GM11168 (cell line): ENCODE results near the gene CGB1.
"Not testable (repeated sequence)": the region's sequence is repeated elsewhere in the genome, so short reads cannot be mapped to it uniquely, and the experiment has no call there.

Source experiments
- in situ Hi-C: fragments of 300-500 bp; cut with MboI; formaldehyde crosslinking; loops from one replicate; pipeline ENCODE4 v1.12.0; 2022; ENCODE audit warnings: low sequenced_read_pairs; ENCODE audit not compliant: unreplicated experiment

CGB1 gene

DNA sequence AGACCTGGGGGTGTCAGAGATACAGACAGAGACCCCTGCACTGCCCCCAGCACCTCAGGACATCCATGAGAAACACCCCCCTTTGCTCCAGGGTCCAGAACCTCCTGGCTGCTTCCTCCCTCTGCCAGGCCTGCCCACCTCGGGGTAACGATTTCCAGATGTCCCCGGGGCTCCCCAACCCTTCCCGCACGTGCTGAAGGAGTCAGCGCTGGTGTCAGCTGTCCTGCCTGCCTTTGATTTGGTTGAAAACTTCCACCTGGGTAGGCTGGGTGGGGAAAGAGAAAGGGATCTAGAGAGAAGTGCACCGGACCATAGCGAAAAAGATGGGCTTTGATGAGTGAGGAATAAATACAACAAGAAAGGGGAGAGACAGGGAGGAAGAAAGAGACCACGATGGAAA is 22.4 kb upstream of the CGB1 start:
- in situ Hi-C loops, result no loop called here

DNA sequence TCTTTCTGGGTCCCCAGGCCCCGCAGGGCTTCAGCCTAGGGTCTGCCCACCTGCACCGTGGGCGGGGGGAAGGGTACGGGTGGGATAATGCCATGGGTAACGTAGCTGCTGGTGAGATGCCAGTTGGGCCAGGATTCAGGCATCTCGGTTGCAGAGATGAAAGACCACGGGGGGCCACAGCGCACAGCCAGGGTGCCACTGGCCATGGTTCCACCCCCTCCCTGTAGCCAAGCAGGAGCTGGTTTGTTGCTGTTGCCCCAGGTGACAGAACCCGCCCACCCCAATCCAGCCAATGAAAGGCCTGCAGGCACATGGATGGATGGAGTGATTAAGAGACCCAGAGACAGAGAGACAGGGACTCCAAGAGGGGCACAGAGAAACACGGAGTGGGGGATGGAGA is 21.9 kb upstream of the CGB1 start:
- in situ Hi-C loops, result no loop called here

DNA sequence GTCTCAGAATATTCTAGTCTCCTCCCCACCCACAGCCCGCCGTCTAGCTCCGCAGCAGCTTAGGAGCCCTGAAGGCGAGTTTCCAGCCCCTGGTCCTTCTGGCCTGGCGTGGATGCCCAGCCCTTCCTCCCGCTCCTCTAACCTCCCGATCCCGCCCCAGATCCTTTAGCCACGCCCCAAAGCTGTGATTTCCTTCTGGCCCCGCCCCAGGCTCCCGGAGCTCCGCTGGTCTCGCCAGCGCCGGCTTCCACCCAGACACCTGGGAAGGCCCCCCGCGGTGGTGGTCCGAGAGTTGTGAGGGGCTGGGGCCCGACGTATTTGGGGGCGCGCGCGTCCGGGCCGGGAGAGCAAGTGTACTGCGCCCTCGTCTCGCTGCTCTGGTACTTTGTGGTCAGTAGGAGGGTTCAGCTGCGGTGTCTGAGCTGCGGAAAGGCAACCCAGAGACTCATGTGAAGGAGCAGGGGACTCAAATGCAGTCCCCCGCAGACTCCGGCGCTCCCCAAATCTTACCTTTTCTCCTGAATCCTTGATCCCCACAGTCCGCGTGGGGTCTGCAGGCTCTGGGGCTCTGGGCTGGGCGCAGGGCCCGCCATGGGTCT is 21.0 kb upstream of the CGB1 start, which contains the start of gene CGB7:
Gene CGB7 (minus strand): TSS at position 114 of the 599 bp plus-strand sequence. CDS start 2,374 bp downstream, outside the sequence.
- in situ Hi-C loops, result no loop called here

DNA sequence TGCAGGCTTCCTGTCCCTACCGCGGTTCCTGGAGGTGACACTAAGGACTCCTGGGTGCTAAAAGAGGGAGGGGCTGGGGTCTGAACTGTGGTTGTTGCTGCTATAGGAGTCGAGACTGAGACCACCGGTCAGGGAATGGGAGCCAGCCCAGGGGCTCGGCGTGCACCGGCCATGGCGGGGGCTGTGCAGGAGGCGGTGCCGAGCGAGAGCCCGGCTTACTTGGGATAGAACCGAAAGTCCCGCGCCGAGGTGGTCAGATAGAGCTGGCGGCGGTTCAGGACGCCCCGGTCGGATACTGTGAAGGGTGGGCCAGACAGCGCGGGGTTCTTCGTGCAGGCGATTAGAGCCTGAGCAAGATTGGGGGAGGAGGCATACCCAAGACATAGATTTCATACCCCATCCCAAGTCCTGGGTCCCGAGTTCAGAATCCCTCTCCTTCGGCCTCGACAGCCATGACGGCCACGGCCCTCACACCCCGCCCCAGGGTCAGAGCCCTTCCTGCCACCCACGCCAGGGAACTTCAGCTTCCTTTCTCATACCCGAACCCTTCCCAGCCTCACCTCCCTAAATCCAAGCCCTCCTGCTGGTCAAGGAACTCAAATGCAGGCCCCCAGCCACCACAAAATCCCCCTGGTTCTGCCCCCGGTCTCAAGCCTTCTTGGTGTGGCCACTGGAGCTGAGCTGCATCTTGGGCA is 20.4 kb upstream of the CGB1 start:
- in situ Hi-C loops, result not testable (repeated sequence)

DNA sequence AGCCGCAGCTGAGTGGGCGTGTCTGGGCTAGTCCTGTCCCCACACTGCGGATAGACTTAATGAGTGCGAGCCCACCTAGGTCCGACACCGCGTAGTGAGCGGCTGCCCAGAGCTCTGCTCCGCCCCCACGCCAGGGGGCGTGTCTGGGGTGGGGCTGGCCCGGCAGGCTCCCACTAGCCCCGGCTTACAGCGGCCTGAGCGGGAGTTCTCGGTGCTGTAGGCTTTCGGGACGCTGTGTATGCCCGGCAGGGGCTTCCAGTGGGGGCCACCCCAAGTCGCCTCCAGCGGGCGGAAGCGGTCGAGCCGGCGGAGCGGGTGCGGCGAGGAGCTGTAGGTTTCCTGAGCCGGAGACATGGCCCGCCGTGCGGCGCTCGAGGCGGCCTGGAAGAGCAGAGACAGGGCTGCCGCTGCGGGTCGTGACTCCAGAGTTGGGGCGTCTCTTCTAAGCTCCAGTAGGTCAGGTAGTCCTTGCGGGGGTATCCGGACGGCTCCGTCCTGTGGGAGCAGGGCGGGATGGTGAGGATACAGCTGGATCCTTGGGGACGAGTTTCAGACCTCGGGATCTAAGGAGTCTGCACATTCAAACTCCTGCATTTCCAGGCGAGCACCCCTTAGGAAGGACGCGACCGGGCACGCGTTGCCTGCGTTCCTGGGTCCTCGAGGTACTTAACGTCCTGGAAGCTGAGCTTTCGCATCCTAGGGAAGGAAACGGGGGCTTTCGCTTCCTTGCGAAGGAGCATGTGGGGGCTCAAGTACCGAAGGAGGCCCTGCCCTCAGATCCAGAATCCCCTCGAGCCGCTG is 19.6 kb upstream of the CGB1 start:
- in situ Hi-C loops, result no loop called here

DNA sequence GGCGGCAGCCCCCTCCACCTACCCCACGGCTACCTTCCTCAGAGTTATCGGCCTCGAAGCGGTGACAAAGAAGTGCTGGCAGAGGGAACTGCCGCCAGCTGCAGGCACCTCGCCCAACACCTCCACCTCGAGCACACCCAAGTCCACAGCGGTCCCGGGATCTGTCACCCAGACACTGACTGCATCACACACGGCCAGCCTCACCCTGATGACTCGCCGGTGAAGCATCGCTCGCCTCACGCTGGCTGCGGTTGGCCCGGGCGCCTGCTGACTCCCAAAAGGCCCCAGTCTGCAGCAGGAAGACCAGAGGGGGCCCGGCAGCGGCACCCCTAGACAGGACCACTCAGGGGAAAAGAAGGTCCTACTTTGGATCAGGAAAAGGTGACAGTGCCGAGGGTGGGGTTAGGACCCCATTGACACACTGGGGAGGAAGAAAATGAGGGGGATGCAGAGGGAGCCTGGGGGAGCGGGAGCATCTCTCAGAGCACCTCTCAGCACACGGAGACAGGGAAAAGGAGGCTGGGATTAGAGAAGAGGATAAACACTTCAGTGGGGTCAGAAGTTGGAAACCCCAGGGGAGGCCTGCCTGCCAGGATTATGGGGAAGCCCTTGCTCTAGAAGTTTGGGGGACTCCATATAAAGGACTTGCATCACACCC is 13.8 kb upstream of the CGB1 start:
- in situ Hi-C loops, result not testable (repeated sequence)

DNA sequence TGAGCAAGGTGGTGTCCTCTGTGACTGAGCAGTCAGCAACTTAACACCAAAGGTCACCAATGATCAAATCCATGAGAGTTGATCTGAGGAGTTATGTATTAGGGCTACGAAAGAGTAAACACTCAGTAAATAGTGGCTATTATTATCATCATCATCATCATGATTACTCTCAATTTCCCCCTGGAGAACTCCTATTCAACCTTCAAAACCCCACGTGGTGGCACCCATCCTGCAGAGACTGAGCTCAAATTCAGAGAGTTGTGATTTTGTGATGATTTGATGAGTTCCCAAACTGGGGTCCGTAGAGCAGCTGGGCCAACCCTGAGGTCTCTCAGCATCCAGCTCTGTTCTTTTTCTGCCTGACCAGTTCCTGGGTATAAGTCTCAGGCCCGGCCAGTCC is 13.1 kb upstream of the CGB1 start:
- in situ Hi-C loops, result not testable (repeated sequence)

DNA sequence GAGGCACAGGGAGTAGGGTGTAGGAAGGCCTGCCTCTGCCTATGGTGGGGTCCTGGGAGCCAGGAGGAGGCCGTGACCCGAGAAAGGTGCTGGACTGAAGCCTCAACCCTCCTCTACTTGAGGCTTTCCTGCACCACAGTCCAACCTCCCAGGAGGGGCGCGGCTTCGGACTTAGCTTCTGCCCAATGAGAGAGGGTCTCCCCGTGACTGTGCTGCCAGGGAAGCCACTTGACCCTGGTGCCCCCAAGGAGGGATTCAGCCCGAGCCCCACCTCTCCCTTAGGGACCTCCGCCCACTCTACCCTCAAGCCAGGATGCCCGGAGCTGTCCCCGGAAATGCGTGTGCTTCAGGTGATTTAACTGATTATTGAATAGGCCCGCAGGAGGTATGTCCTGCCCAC is 12.3 kb upstream of the CGB1 start, which contains the start of gene CGB8:
Gene CGB8 (minus strand): TSS at position 101 of the 400 bp plus-strand sequence. CDS start 372 bp downstream, outside the sequence.
- in situ Hi-C loops, result not testable (repeated sequence)

DNA sequence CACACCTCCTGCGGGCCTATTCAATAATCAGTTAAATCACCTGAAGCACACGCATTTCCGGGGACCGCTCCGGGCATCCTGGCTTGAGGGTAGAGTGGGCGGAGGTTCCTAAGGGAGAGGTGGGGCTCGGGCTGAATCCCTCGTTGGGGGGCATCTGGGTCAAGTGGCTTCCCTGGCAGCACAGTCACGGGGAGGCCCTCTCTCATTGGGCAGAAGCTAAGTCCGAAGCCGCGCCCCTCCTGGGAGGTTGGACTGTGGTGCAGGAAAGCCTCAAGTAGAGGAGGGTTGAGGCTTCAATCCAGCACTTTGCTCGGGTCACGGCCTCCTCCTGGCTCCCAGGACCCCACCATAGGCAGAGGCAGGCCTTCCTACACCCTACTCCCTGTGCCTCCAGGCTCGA is 6.9 kb upstream of the CGB1 start, which contains the start of gene CGB5:
Gene CGB5 (plus strand): TSS at position 301 of the 400 bp plus-strand sequence. CDS start 362 bp downstream, outside the sequence.
- in situ Hi-C loops, result not testable (repeated sequence)

DNA sequence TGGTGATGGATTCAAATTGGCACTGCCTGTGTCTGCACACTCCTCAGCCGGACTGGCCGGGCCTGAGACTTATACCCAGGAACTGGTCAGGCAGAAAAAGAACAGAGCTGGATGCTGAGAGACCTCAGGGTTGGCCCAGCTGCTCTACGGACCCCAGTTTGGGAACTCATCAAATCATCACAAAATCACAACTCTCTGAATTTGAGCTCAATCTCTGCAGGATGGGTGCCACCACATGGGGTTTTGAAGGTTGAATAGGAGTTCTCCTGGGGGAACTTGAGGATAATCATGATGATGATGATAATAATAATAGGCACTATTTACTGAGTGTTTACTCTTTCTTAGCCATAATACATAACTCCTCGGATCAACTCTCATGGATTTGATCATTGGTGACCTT is 6.0 kb upstream of the CGB1 start:
- in situ Hi-C loops, result not testable (repeated sequence)

DNA sequence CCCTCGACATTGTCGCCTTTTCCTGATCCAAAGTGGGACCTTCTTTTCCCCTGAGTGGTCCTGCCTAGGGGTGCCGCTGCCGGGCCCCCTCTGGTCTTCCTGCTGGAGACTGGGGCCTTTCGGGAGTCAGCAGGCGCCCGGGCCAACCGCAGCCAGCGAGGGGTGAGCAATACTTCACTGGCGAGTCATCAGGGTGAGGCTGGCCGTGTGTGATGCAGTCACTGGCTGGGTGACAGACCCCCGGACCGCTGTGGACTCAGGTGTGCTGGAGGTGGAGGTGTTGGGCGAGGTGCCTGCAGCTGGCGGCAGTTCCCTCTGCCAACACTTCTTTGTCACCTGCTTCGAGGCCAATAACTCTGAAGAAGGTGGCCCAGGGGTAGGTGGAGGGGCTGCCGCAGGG is 5.5 kb upstream of the CGB1 start:
- in situ Hi-C loops, result no loop called here

DNA sequence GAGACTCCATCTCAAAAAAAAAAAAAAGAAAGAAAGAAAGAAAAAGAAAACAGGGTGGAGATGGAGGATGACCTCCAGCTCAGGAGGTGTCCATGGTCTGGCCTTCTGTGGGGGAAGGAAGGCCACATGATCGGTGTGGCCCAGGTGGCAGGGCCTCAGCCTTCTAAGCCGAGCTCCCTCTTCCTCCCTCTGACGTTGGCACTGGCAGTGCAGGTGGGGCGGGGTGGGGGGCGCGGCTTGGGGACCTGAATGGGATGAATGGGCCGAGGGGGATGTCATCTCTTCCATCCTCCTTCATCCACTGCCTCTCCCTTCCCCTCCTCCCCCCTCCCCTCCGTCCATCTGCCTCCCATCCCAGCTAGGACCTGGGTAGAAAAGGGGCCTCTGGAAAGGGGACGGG is 3.0 kb upstream of the CGB1 start:
- in situ Hi-C loops, result not testable (repeated sequence)

DNA sequence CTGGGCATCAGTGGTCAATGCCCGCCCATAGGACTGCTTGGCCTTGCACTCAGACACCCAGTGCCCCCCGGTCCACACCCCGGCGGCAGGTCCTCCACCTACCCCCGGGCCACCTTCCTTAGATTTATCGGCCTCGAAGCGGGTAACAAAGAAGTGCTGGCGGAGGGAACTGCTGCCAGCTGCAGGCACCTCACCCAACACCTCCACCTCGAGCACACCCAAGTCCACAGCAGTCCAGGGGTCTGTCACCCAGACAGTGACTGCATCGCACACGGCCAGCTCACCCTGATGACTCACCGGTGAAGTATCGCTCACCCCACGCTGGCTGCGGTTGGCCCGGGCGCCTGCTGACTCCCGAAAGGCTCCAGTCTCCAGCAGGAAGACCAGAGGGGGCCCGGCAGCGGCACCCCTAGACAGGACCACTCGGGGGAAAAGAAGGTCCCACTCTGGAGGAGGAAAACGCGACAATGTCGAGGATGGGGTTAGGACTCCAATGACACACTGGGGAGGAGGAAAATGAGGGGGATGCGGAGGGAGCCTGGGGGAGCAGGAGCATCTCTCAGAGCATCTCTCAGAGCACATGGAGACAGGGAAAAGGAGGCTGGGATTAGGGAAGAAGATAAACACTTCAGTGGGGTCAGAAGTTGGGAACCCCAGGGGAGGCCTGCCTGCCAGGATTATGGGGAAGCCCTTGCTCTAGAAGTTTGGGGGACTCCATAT is 2.0 kb upstream of the CGB1 start:
- in situ Hi-C loops, result not testable (repeated sequence)

DNA sequence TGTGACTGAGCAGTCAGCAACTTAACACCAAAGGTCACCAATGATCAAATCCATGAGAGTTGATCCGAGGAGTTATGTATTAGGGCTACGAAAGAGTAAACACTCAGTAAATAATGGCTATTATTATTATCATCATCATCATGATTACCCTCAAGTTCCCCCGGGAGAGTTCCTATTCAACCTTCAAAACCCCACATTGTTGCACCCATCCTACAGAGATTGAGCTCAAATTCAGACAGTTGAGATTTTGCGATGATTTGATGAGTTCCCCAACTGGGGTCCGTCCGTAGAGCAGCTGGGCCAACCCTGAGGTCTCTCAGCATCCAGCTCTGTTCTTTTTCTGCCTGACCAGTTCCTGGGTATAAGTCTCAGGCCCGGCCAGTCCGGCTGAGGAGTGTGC is 1.4 kb upstream of the CGB1 start:
- in situ Hi-C loops, result not testable (repeated sequence)

DNA sequence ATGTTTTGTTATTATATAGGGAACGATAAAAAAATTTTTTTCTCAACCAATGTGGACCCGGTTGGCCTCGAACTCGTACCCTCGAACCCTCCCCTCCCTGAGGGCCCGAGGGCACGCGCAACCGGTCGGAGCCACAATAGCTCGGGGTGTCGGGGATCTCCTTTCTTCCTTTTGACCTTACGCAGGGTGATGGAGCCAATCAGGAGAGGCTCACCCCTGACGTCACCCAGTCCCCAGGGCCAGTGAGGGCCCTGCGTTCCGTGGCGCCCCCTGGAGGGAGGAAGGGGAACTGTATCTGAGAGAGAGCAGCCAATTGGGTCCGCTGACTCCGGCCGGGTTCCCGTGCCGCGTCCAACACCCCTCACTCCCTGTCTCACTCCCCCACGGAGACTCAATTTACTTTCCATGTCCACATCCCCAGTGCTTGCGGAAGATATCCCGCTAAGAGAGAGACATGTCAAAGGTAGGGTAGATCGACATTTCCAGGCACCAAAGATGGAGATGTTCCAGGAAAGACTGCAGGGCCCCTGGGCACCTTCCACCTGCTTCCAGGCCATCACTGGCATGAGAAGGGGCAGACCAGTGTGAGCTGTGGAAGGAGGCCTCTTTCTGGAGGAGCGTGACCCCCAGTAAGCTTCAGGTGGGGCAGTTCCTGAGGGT is 4.9 kb downstream of the CGB1 start, which contains the start of gene CGB2:
Gene CGB2 (plus strand): TSS at position 249 of the 660 bp plus-strand sequence. CDS start 206 bp downstream, at position 455.
- in situ Hi-C loops, result not testable (repeated sequence)

DNA sequence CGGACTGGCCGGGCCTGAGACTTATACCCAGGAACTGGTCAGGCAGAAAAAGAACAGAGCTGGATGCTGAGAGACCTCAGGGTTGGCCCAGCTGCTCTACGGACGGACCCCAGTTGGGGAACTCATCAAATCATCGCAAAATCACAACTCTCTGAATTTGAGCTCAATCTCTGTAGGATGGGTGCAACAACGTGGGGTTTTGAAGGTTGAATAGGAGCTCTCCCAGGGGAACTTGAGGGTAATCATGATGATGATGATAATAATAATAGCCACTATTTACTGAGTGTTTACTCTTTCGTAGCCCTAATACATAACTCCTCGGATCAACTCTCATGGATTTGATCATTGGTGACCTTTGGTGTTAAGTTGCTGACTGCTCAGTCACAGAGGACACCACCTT is 6.4 kb downstream of the CGB1 start:
- in situ Hi-C loops, result not testable (repeated sequence)

DNA sequence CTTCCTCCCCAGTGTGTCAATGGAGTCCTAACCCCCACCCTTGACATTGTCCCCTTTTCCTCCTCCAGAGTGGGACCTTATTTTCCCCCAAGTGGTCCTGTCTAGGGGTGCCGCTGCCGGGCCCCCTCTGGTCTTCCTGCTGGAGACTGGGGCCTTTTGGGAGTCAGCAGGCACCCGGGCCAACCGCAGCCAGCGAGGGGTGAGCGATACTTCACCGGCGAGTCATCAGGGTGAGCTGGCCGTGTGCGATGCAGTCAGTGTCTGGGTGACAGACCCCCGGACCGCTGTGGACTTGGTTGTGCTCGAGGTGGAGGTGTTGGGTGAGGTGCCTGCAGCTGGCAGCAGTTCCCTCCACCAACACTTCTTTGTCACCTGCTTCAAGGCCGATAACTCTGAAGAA is 6.9 kb downstream of the CGB1 start:
- in situ Hi-C loops, result not testable (repeated sequence)

DNA sequence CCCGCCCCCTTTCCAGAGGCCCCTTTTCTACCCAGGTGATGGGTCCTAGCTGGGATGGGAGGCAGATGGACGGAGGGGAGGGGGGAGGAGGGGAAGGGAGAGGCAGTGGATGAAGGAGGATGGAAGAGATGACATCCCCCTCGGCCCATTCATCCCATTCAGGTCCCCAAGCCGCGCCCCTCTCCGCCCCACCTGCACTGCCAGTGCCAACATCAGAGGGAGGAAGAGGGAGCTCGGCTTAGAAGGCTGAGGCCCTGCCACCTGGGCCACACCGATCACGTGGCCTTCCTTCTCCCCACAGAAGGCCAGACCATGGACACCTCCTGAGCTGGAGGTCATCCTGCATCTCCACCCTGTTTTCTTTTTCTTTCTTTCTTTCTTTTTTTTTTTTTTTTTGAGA is 8.0 kb downstream of the CGB1 start:
- in situ Hi-C loops, result not testable (repeated sequence)

DNA sequence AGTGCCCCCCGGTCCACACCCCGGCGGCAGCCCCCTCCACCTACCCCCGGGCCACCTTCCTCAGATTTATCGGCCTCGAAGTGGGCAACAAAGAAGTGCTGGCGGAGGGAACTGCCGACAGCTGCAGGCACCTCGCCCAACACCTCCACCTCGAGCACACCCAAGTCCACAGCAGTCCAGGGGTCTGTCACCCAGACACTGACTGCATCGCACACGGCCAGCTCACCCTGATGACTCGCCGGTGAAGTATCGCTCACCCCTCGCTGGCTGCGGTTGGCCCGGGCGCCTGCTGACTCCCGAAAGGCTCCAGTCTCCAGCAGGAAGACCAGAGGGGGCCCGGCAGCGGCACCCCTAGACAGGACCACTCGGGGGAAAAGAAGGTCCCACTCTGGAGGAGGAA is 11.1 kb downstream of the CGB1 start:
- in situ Hi-C loops, result not testable (repeated sequence)
